GM21528 (cell line): ENCODE measurements around the gene TAS2R13.

Experiments used
- ATAC-seq: cut with Tn5 transposase; IDR thresholded peaks from one replicate; pipeline ENCODE4 v1.9.1; 2021; ENCODE audit warnings: mild to moderate bottlenecking, moderate library complexity; ENCODE audit not compliant: unreplicated experiment, low FRiP score

TAS2R13 gene

DNA sequence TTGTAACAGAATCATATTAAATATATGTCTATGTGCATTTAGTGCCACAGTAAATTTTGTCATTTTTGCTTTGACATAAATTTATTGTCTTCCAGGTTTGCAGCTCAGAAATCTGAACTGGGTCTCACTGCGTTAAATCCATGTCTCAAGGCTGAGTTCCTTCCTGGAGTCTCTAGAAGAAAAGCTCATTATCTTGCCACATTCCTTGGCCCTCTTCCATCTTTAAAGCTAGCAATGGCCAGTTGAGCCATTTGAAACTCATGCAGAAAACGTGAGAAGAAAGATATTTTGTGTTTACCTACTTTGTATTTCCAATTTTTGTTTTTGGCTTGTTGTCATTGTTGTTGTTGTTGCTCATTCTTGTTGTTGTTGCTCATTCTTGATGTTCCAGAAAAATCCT is 36.0 kb downstream of the TAS2R13 start:
- ATAC-seq: no peak

DNA sequence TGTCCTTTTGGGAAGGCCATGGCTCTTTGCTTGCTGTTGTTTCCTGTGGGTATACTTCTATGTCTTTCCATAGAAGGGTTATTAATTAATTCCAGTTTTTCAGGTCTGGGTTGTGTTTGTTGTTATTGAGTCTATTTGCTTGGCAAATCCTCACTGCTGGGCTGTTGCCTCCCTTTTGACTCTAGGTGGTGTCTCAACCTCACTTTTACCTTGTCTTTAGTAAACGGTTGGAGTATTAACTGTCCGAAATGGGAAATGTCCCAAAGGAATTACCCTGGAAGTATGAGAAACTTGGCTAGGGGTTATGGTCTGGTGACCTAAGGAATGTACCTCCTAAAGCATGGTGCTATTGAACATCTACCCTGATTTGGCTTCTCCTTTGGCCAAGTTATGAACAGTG is 42.0 kb downstream of the TAS2R13 start:
- ATAC-seq: no peak

DNA sequence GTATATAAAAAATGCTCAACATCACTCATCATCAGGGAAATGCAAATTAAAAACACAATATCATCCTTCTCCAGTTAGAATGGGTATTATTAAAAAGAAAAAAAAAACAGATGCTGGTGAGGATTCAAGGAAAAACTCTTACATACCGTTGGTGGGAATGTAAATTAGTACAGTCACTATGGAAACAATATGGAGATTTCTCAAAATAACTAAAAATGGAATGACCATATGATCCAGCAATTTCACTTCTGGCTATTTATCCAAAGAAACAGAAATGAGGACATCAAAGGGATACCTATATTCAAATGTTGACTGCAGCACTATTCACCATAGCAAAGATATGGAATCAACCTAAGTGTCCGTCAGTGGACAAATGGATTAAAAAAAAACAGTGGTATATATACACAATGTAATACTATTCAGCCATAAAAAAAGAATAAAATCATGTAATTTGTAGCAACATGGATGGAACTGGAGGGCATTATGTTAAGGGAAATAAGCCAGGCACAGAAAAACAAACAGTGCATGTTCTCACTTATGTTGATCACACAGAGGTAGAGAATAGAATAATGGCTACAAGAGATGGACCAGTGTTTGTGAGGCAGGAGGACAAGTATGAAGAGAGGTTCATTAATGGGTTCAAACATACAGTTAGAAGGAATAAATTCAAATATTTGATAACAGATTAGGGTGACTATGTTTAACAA is 45.7 kb downstream of the TAS2R13 start:
- ATAC-seq: no peak

DNA sequence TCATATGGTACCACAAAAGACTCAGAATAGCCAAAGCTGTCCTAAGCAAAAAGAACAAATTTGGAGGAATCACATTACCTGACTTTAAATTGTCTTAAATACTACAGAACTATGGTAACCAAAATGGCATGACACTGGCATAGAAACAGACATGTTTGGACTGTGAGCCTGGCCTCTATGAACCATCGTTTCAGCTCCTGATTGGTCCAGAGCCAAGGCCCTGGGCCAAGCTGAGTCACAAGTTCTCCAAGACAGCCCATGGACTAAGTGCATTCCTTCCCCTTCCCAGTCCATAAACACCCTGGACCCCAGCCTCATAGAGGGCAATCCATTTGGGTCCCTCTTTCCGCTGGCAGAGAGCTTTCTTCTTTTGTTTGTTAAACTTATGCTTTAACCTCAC is 48.0 kb downstream of the TAS2R13 start:
- ATAC-seq: no peak
